ENCODE measurements around the gene B4GAT1. TPM values are rescaled to one million over a fixed set of nuclear protein-coding genes. Genes with fewer than 3 reads are reported as not detected.
A peak's percentile ranks its signal among the peaks of the same experiment; 100 is the strongest.

The B4GAT1 gene
- polyA plus RNA-seq, 2 of the 4 experiments (the other 2 are of a cell fraction), result 11.0 to 18.0 TPM

- WGBS (ENCODE audit: missing lambda C conversion rate), result 95% methylated on average over 3 of the region's 6 CpGs
- no peak for ATAC-seq
- no peak for FAIRE-seq
Observed at GRCh38 chr11:66339162-66339675, 8.2 kb downstream of the B4GAT1 start.

GRCh38 chr11:66338276-66339161 is 8.9 kb downstream of the B4GAT1 start:
- no peak overlapping the region for H3K4me2 ChIP-seq
- H3K9me3 ChIP-seq, result no peaks in the 10 kb centered on the region
- no peak for ATAC-seq
- POLR2A ChIA-PET, result interaction anchor here (0.8 kb wide), 1 partner anchor 26 kb away, joined by 3 read pairs; no protein-coding TSS in a partner anchor
- H3K4me1 ChIP-seq, result peaks cover 31% of the 10 kb centered on the region
- H3K4me3 ChIP-seq, result no peak overlapping the region
- H3K27ac ChIP-seq, result peak overlapping the region in 1 of 2 experiments; percentile 97; a peak in 3 of 6 replicates
- FAIRE-seq, result no peak
- no peak for DNase-seq (ENCODE audit: low read depth in 1 of 2, low spot score in 1 of 2)
- 87% methylated on average over 13 of the region's 17 CpGs for WGBS (ENCODE audit: missing lambda C conversion rate)
- CTCF ChIA-PET, result interaction anchor here (0.7 to 4.2 kb wide), 8 partner anchors 8 to 78 kb away, joined by 3 to 44 read pairs (median 5); partner anchors contain the start of gene YIF1A
- TF ChIP-seq EHMT2 (IDR thresholded peaks at IDR 0.05; ENCODE audit: low read depth) (no peak), PBX3 (IDR thresholded peaks at IDR 0.05) (no peak), FOSL2 (IDR thresholded peaks at IDR 0.05) (no peak), FOSL2 (CRISPR knock-in tag; IDR thresholded peaks at IDR 0.05) (no peak), EP300 (IDR thresholded peaks at IDR 0.05) (no peak)

More at GRCh38 chr11:66339162-66339675, 8.2 kb downstream of the B4GAT1 start:
- H3K4me3 ChIP-seq, result no peak overlapping the region
- H3K9me3 ChIP-seq, result no peaks in the 10 kb centered on the region
- CTCF ChIA-PET, result interaction anchor here (1.2 to 4.2 kb wide), 6 partner anchors 9 to 117 kb away, joined by 3 to 44 read pairs (median 10); no protein-coding TSS in a partner anchor
- TF ChIP-seq HOXB5 (CRISPR knock-in tag; IDR thresholded peaks at IDR 0.05), result no peak
- no peak for TF ChIP-seq CHD2 (IDR thresholded peaks at IDR 0.05; ENCODE audit: low read length, partially characterized antibody)
- TF ChIP-seq HDAC2 (IDR thresholded peaks at IDR 0.05), result no peak
- no peak for TF ChIP-seq EHF (CRISPR knock-in tag; IDR thresholded peaks at IDR 0.05)
- no peak for TF ChIP-seq CEBPB (IDR thresholded peaks at IDR 0.05)
- TF ChIP-seq POLR2AphosphoS2 (conservative IDR thresholded peaks at IDR 0.05; ENCODE audit: low read length), result no peak
- TF ChIP-seq CTCF (IDR thresholded peaks at IDR 0.05), result no peak
- TF ChIP-seq ZFP36 (IDR thresholded peaks at IDR 0.05; ENCODE audit: borderline replicate concordance, partially characterized antibody), result no peak
- no peak for TF ChIP-seq HEYL (CRISPR knock-in tag; IDR thresholded peaks at IDR 0.05)
- TF ChIP-seq FOSL2 (IDR thresholded peaks at IDR 0.05), result no peak
- TF ChIP-seq FOSL2 (CRISPR knock-in tag; IDR thresholded peaks at IDR 0.05), result no peak
- no peak for TF ChIP-seq EHMT2 (IDR thresholded peaks at IDR 0.05; ENCODE audit: low read depth)
- no peak for TF ChIP-seq PBX3 (IDR thresholded peaks at IDR 0.05)
- no peak for TF ChIP-seq MAZ (IDR thresholded peaks at IDR 0.05; ENCODE audit: borderline replicate concordance, low read depth, low read length)
- TF ChIP-seq NFE2L2 (conservative IDR thresholded peaks at IDR 0.05; ENCODE audit: low read length), result no peak
- no peak overlapping the region for H3K27ac ChIP-seq
- peaks cover 37% of the 10 kb centered on the region for H3K4me1 ChIP-seq
- POLR2A ChIA-PET, result no interaction called here
- no peak overlapping the region for H3K4me2 ChIP-seq
- no peak for DNase-seq (ENCODE audit: low read depth in 1 of 2, low spot score in 1 of 2)
